Measurements from ENCODE around the gene TMEM170A.
A peak's percentile ranks its signal among the peaks of the same experiment; 100 is the strongest.
"Not testable (repeated sequence)": the region's sequence is repeated elsewhere in the genome, so short reads cannot be mapped to it uniquely, and the experiment has no call there.

Gene TMEM170A

GRCh38 chr16:75464122-75464918 is at the start of gene TMEM170A:
TMEM170A (minus strand) TSS chr16:75464689; CDS start chr16:75464600, 89 bp downstream.
- no peaks in the 10 kb centered on the region for H3K4me1 ChIP-seq (ENCODE audit: control insufficient read depth, insufficient read depth, low read length)
- peak within 1 kb of the TSS; percentile 77 for H3K4me3 ChIP-seq (ENCODE audit: low read length)
- H3K27me3 ChIP-seq (ENCODE audit: control insufficient read depth, insufficient read depth, low read length), result no peaks in the 10 kb centered on the region
- WGBS (ENCODE audit: insufficient coverage, insufficient read length), result no CpG with 5 or more reads among the region's 89 CpGs
- peak; percentile 95 for DNase-seq (ENCODE audit: low read depth, low spot score)
- no peak within 1 kb of the TSS for H3K27ac ChIP-seq (ENCODE audit: low read length)
- 0 out of 2 replicates have a peak, but pooled peaks cover 3% of the 10 kb centered on the region for H3K36me3 ChIP-seq (ENCODE audit: control insufficient read depth, insufficient read depth, low read length)
- no peaks in the 10 kb centered on the region for H3K9me3 ChIP-seq (ENCODE audit: control insufficient read depth, insufficient read depth, low read length)

GRCh38 chr16:75506574-75506973 is 42.1 kb upstream of the TMEM170A start:
- no CpG with 5 or more reads among the region's 7 CpGs for WGBS (ENCODE audit: insufficient coverage, insufficient read length)
- no peaks in the 10 kb centered on the region for H3K9me3 ChIP-seq (ENCODE audit: control insufficient read depth, insufficient read depth, low read length)
- no peak for DNase-seq (ENCODE audit: low read depth, low spot score)

GRCh38 chr16:75506107-75506506 is 41.6 kb upstream of the TMEM170A start:
- H3K4me1 ChIP-seq (ENCODE audit: control insufficient read depth, insufficient read depth, low read length), result no peaks in the 10 kb centered on the region
- H3K9me3 ChIP-seq (ENCODE audit: control insufficient read depth, insufficient read depth, low read length), result no peaks in the 10 kb centered on the region
- H3K36me3 ChIP-seq (ENCODE audit: control insufficient read depth, insufficient read depth, low read length), result no peaks in the 10 kb centered on the region
- no peak overlapping the region for H3K27ac ChIP-seq (ENCODE audit: low read length)
- DNase-seq (ENCODE audit: low read depth, low spot score), result no peak
- no peak overlapping the region for H3K4me3 ChIP-seq (ENCODE audit: low read length)
- no CpG with 5 or more reads among the region's 3 CpGs for WGBS (ENCODE audit: insufficient coverage, insufficient read length)
- H3K27me3 ChIP-seq (ENCODE audit: control insufficient read depth, insufficient read depth, low read length), result no peaks in the 10 kb centered on the region

More at GRCh38 chr16:75506574-75506973, 42.1 kb upstream of the TMEM170A start:
- H3K27me3 ChIP-seq (ENCODE audit: control insufficient read depth, insufficient read depth, low read length), result no peaks in the 10 kb centered on the region
- H3K4me3 ChIP-seq (ENCODE audit: low read length), result no peak overlapping the region
- H3K27ac ChIP-seq (ENCODE audit: low read length), result no peak overlapping the region
- H3K36me3 ChIP-seq (ENCODE audit: control insufficient read depth, insufficient read depth, low read length), result no peaks in the 10 kb centered on the region
- H3K4me1 ChIP-seq (ENCODE audit: control insufficient read depth, insufficient read depth, low read length), result no peaks in the 10 kb centered on the region

GRCh38 chr16:75503801-75504200 is 39.3 kb upstream of the TMEM170A start:
- no peaks in the 10 kb centered on the region for H3K9me3 ChIP-seq (ENCODE audit: control insufficient read depth, insufficient read depth, low read length)
- no peak for DNase-seq (ENCODE audit: low read depth, low spot score)
- no peaks in the 10 kb centered on the region for H3K27me3 ChIP-seq (ENCODE audit: control insufficient read depth, insufficient read depth, low read length)
- H3K4me3 ChIP-seq (ENCODE audit: low read length), result no peak overlapping the region
- H3K27ac ChIP-seq (ENCODE audit: low read length), result no peak overlapping the region
- no CpG with 5 or more reads among the region's 1 CpG for WGBS (ENCODE audit: insufficient coverage, insufficient read length)
- no peaks in the 10 kb centered on the region for H3K36me3 ChIP-seq (ENCODE audit: control insufficient read depth, insufficient read depth, low read length)
- no peaks in the 10 kb centered on the region for H3K4me1 ChIP-seq (ENCODE audit: control insufficient read depth, insufficient read depth, low read length)

- Histone ChIP-seq H3K9me3 (ENCODE audit: control insufficient read depth, insufficient read depth, low read length) (no peaks in the 10 kb centered on the region), H3K4me3 (ENCODE audit: low read length) (no peak overlapping the region), H3K27me3 (ENCODE audit: control insufficient read depth, insufficient read depth, low read length) (no peaks in the 10 kb centered on the region), H3K27ac (ENCODE audit: low read length) (no peak overlapping the region), H3K4me1 (ENCODE audit: control insufficient read depth, insufficient read depth, low read length) (no peaks in the 10 kb centered on the region), H3K36me3 (ENCODE audit: control insufficient read depth, insufficient read depth, low read length) (no peaks in the 10 kb centered on the region)
- no peak for DNase-seq (ENCODE audit: low read depth, low spot score)
- WGBS (ENCODE audit: insufficient coverage, insufficient read length), result no CpG with 5 or more reads among the region's 4 CpGs
These were observed 38.6 kb upstream of the TMEM170A start for GRCh38 chr16:75502916-75503605.

GRCh38 chr16:75501820-75502219 is 37.3 kb upstream of the TMEM170A start:
- not testable (repeated sequence) for H3K4me1 ChIP-seq (ENCODE audit: control insufficient read depth, insufficient read depth, low read length); H3K27ac ChIP-seq (ENCODE audit: low read length); H3K36me3 ChIP-seq (ENCODE audit: control insufficient read depth, insufficient read depth, low read length); H3K9me3 ChIP-seq (ENCODE audit: control insufficient read depth, insufficient read depth, low read length); DNase-seq (ENCODE audit: low read depth, low spot score); H3K27me3 ChIP-seq (ENCODE audit: control insufficient read depth, insufficient read depth, low read length); H3K4me3 ChIP-seq (ENCODE audit: low read length)
- WGBS (ENCODE audit: insufficient coverage, insufficient read length), result no CpG with 5 or more reads among the region's 6 CpGs

- no peak for DNase-seq (ENCODE audit: low read depth, low spot score)
These were observed 36.9 kb upstream of the TMEM170A start for GRCh38 chr16:75501359-75501758.

GRCh38 chr16:75498605-75499322 is 34.3 kb upstream of the TMEM170A start:
- not testable (repeated sequence) for DNase-seq (ENCODE audit: low read depth, low spot score); H3K27ac ChIP-seq (ENCODE audit: low read length)
- no CpG with 5 or more reads among the region's 13 CpGs for WGBS (ENCODE audit: insufficient coverage, insufficient read length)

More at GRCh38 chr16:75501359-75501758, 36.9 kb upstream of the TMEM170A start:
- H3K9me3 ChIP-seq (ENCODE audit: control insufficient read depth, insufficient read depth, low read length), result no peaks in the 10 kb centered on the region
- no peak overlapping the region for H3K27ac ChIP-seq (ENCODE audit: low read length)
- no CpG with 5 or more reads among the region's 5 CpGs for WGBS (ENCODE audit: insufficient coverage, insufficient read length)
- no peaks in the 10 kb centered on the region for H3K36me3 ChIP-seq (ENCODE audit: control insufficient read depth, insufficient read depth, low read length)
- H3K4me1 ChIP-seq (ENCODE audit: control insufficient read depth, insufficient read depth, low read length), result no peaks in the 10 kb centered on the region
- no peaks in the 10 kb centered on the region for H3K27me3 ChIP-seq (ENCODE audit: control insufficient read depth, insufficient read depth, low read length)
- no peak overlapping the region for H3K4me3 ChIP-seq (ENCODE audit: low read length)

GRCh38 chr16:75497558-75497957 is 33.1 kb upstream of the TMEM170A start:
- H3K27ac ChIP-seq (ENCODE audit: low read length), result no peak overlapping the region
- no peaks in the 10 kb centered on the region for H3K9me3 ChIP-seq (ENCODE audit: control insufficient read depth, insufficient read depth, low read length)
- H3K4me1 ChIP-seq (ENCODE audit: control insufficient read depth, insufficient read depth, low read length), result no peaks in the 10 kb centered on the region
- no peak overlapping the region for H3K4me3 ChIP-seq (ENCODE audit: low read length)
- no CpG with 5 or more reads among the region's 4 CpGs for WGBS (ENCODE audit: insufficient coverage, insufficient read length)
- no peak for DNase-seq (ENCODE audit: low read depth, low spot score)
- H3K36me3 ChIP-seq (ENCODE audit: control insufficient read depth, insufficient read depth, low read length), result no peaks in the 10 kb centered on the region
- H3K27me3 ChIP-seq (ENCODE audit: control insufficient read depth, insufficient read depth, low read length), result no peaks in the 10 kb centered on the region

More at GRCh38 chr16:75498605-75499322, 34.3 kb upstream of the TMEM170A start:
- H3K4me1 ChIP-seq (ENCODE audit: control insufficient read depth, insufficient read depth, low read length); H3K36me3 ChIP-seq (ENCODE audit: control insufficient read depth, insufficient read depth, low read length); H3K27me3 ChIP-seq (ENCODE audit: control insufficient read depth, insufficient read depth, low read length); H3K4me3 ChIP-seq (ENCODE audit: low read length); H3K9me3 ChIP-seq (ENCODE audit: control insufficient read depth, insufficient read depth, low read length): not testable (repeated sequence)

- H3K27ac ChIP-seq (ENCODE audit: low read length), result no peak within 1 kb of the TSS
- no CpG with 5 or more reads among the region's 43 CpGs for WGBS (ENCODE audit: insufficient coverage, insufficient read length)
These were observed 30.7 kb upstream of the TMEM170A start, which contains the start of gene CHST6 for GRCh38 chr16:75495076-75495674. CHST6 (minus strand) TSS chr16:75495441; CDS start chr16:75479828, 15,613 bp downstream.

More at GRCh38 chr16:75495076-75495674, 30.7 kb upstream of the TMEM170A start, which contains the start of gene CHST6:
- DNase-seq (ENCODE audit: low read depth, low spot score), result peak; percentile 57
- Histone ChIP-seq H3K27me3 (ENCODE audit: control insufficient read depth, insufficient read depth, low read length) (no peaks in the 10 kb centered on the region), H3K36me3 (ENCODE audit: control insufficient read depth, insufficient read depth, low read length) (no peaks in the 10 kb centered on the region), H3K9me3 (ENCODE audit: control insufficient read depth, insufficient read depth, low read length) (no peaks in the 10 kb centered on the region), H3K4me1 (ENCODE audit: control insufficient read depth, insufficient read depth, low read length) (no peaks in the 10 kb centered on the region), H3K4me3 (ENCODE audit: low read length) (peak within 1 kb of the TSS; percentile 62; the same call in 1 of the 2 replicates)
